Measurements from ENCODE around the gene SYNJ2. TPM values are rescaled to one million over a fixed set of nuclear protein-coding genes. Genes with fewer than 3 reads are reported as not detected.

The SYNJ2 gene
- total RNA-seq, 2 experiments from 2014 or later: 38.2 to 38.5 TPM

GRCh38 chr6:158115102-158115501 is 133.4 kb downstream of the SYNJ2 start:
- no peak for DNase-seq
- H3K9me3 Mint-ChIP-seq (ENCODE audit: insufficient read depth): no peaks in the 10 kb centered on the region
- no peak for ATAC-seq
- ChIA-PET CTCF (interaction anchor here (1.6 kb wide), 1 partner anchor 43 kb away, joined by 5 read pairs; no protein-coding TSS in a partner anchor), POLR2A (no interaction called here)
- peaks cover 7% of the 10 kb centered on the region for H3K36me3 Mint-ChIP-seq (ENCODE audit: low read depth)
- H3K27me3 Mint-ChIP-seq (ENCODE audit: low read depth): no peaks in the 10 kb centered on the region
- H3K4me1 Mint-ChIP-seq (ENCODE audit: low read depth): no peaks in the 10 kb centered on the region
- H3K4me3 Mint-ChIP-seq: no peak overlapping the region
- no peak overlapping the region for H3K27ac Mint-ChIP-seq

DNA sequence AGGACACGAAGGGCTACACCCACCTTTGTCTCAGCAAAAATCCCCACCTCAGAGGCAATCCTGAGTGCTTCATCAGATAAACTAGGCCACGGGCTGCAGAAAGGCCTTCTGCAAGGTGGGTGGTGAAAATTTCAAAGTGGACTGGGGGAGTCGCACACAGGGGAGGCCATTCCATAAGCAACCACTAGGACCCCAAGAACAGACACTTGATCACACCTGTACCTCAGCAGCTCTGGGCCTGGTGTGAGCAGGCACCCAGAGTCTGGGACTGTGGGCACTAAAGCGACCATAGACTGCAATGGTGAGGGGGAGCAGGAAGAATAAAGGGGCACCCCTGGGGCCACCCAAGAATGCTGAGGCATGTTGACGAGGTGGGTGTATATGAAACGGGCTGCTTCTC is 133.8 kb downstream of the SYNJ2 start:
- ChIA-PET POLR2A (no interaction called here), CTCF (interaction anchor here (1.6 kb wide), 1 partner anchor 43 kb away, joined by 5 read pairs; no protein-coding TSS in a partner anchor)
- ATAC-seq (peak; percentile 58), DNase-seq (no peak)
- H3K27me3 Mint-ChIP-seq (ENCODE audit: low read depth): no peaks in the 10 kb centered on the region
- H3K36me3 Mint-ChIP-seq (ENCODE audit: low read depth): peaks cover 8% of the 10 kb centered on the region
- H3K4me3 Mint-ChIP-seq: no peak overlapping the region
- H3K9me3 Mint-ChIP-seq (ENCODE audit: insufficient read depth): no peaks in the 10 kb centered on the region
- no peaks in the 10 kb centered on the region for H3K4me1 Mint-ChIP-seq (ENCODE audit: low read depth)
- no peak overlapping the region for H3K27ac Mint-ChIP-seq

DNA sequence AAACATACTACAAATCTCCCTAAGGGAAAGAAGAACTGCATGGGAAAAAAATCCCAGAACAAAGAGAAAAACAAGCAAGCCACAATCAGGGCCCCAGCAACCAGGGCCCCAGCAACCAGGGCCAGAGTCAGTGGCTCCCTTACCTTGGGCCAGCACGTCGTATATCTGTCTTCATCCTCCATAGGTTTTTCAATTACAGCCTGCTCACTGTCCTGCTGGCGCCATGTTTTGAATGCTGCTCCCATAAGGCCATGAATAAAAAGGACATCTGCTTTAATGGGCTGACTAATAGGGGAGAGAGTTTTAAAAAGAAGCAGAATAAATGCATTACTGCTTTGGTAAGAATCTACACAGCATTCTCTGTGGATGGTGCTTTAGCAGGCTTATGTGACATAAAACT is 137.2 kb downstream of the SYNJ2 start:
- CTCF ChIA-PET: interaction anchor here (0.7 to 1.9 kb wide), 2 partner anchors 14 to 47 kb away, joined by 3 to 10 read pairs; no protein-coding TSS in a partner anchor
- no peak overlapping the region for H3K27ac Mint-ChIP-seq

DNA sequence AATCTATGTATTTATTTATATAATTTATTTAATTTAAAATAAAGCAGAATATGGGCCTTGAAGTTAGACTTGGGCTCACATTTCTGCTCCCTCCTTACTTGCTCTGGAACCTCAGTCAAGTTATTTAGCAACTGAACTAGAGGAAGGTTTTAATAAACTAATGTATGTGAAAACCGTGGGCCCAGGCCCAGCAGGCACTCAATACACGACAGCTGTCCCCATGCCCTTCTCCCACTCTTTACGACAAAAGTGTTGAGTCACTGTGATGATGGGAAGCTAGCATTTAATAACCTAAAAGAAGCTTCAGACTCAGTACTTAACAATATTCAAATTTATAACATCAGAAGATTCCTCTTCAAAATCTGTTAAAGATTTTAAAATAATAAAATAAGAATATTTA is 139.7 kb downstream of the SYNJ2 start:
- Mint-ChIP-seq H3K27me3 (ENCODE audit: low read depth) (no peaks in the 10 kb centered on the region), H3K36me3 (ENCODE audit: low read depth) (peaks cover 5% of the 10 kb centered on the region), H3K4me1 (ENCODE audit: low read depth) (no peaks in the 10 kb centered on the region), H3K4me3 (no peak overlapping the region), H3K27ac (no peak overlapping the region), H3K9me3 (ENCODE audit: insufficient read depth) (no peaks in the 10 kb centered on the region)
- no peak for ATAC-seq
- ChIA-PET POLR2A (no interaction called here), CTCF (interaction anchor here (0.9 kb wide), 1 partner anchor 49 kb away, joined by 4 read pairs; no protein-coding TSS in a partner anchor)
- DNase-seq: no peak

More for the DNA sequence above, 137.2 kb downstream of the SYNJ2 start:
- H3K36me3 Mint-ChIP-seq (ENCODE audit: low read depth): peaks cover 7% of the 10 kb centered on the region
- no peak overlapping the region for H3K4me3 Mint-ChIP-seq
- DNase-seq: no peak
- no peak for ATAC-seq
- no peaks in the 10 kb centered on the region for H3K27me3 Mint-ChIP-seq (ENCODE audit: low read depth)
- POLR2A ChIA-PET: no interaction called here
- no peaks in the 10 kb centered on the region for H3K4me1 Mint-ChIP-seq (ENCODE audit: low read depth)
- no peaks in the 10 kb centered on the region for H3K9me3 Mint-ChIP-seq (ENCODE audit: insufficient read depth)

- POLR2A ChIA-PET: no interaction called here
- Mint-ChIP-seq H3K4me1 (ENCODE audit: low read depth) (no peaks in the 10 kb centered on the region), H3K36me3 (ENCODE audit: low read depth) (peaks cover 5% of the 10 kb centered on the region), H3K4me3 (no peak overlapping the region), H3K9me3 (ENCODE audit: insufficient read depth) (no peaks in the 10 kb centered on the region), H3K27ac (no peak overlapping the region), H3K27me3 (ENCODE audit: low read depth) (no peaks in the 10 kb centered on the region)
- CTCF ChIA-PET: interaction anchor here (0.9 kb wide), 1 partner anchor 49 kb away, joined by 4 read pairs; no protein-coding TSS in a partner anchor
- ATAC-seq (no peak), DNase-seq (no peak)
Observed at GRCh38 chr6:158122048-158122447, 140.4 kb downstream of the SYNJ2 start.

- Mint-ChIP-seq H3K4me3 (no peak overlapping the region), H3K27me3 (ENCODE audit: low read depth) (no peaks in the 10 kb centered on the region), H3K4me1 (ENCODE audit: low read depth) (no peaks in the 10 kb centered on the region), H3K27ac (no peak overlapping the region), H3K36me3 (ENCODE audit: low read depth) (peaks cover 5% of the 10 kb centered on the region), H3K9me3 (ENCODE audit: insufficient read depth) (no peaks in the 10 kb centered on the region)
- POLR2A ChIA-PET: no interaction called here
- DNase-seq: no peak
- CTCF ChIA-PET: interaction anchor here (0.9 kb wide), 1 partner anchor 81 kb away, joined by 3 read pairs; no protein-coding TSS in a partner anchor
- no peak for ATAC-seq
Observed at GRCh38 chr6:158124288-158124687, 142.6 kb downstream of the SYNJ2 start.

- Mint-ChIP-seq H3K4me3 (no peak overlapping the region), H3K27me3 (ENCODE audit: low read depth) (no peaks in the 10 kb centered on the region), H3K4me1 (ENCODE audit: low read depth) (no peaks in the 10 kb centered on the region), H3K27ac (no peak overlapping the region), H3K36me3 (ENCODE audit: low read depth) (peaks cover 4% of the 10 kb centered on the region), H3K9me3 (ENCODE audit: insufficient read depth) (no peaks in the 10 kb centered on the region)
- POLR2A ChIA-PET: no interaction called here
- CTCF ChIA-PET: no interaction called here
- no peak for ATAC-seq
- no peak for DNase-seq
Observed at GRCh38 chr6:158125271-158125670, 143.6 kb downstream of the SYNJ2 start.

DNA sequence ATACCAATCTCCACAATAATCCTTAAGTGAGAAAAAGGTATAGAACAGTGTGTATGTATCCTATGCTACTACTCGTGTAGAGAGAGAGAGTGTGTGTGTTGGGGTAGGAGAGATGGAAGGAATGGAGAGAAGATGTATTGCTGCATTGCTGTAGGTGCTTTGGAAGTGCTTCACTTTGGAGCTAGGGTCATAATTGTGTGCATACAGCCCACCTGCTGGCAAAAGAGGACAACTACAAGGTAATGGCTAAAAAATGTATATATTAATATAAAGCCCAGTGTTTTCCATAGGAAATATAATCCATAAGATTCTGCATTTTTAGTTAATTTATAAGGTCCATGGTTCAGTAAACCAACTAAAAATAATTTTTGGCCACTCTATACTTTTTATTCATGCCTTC is 150.3 kb downstream of the SYNJ2 start:
- CTCF ChIA-PET: interaction anchor here (0.6 to 2.2 kb wide), 9 partner anchors 11 to 258 kb away, joined by 3 to 18 read pairs (median 4); no protein-coding TSS in a partner anchor
- peak; percentile 64 for ATAC-seq
- H3K4me3 Mint-ChIP-seq: no peak overlapping the region
- POLR2A ChIA-PET: no interaction called here
- no peaks in the 10 kb centered on the region for H3K36me3 Mint-ChIP-seq (ENCODE audit: low read depth)
- H3K4me1 Mint-ChIP-seq (ENCODE audit: low read depth): no peaks in the 10 kb centered on the region
- H3K27me3 Mint-ChIP-seq (ENCODE audit: low read depth): no peaks in the 10 kb centered on the region
- peak; percentile 41 for DNase-seq
- H3K27ac Mint-ChIP-seq: no peak overlapping the region
- H3K9me3 Mint-ChIP-seq (ENCODE audit: insufficient read depth): no peaks in the 10 kb centered on the region

DNA sequence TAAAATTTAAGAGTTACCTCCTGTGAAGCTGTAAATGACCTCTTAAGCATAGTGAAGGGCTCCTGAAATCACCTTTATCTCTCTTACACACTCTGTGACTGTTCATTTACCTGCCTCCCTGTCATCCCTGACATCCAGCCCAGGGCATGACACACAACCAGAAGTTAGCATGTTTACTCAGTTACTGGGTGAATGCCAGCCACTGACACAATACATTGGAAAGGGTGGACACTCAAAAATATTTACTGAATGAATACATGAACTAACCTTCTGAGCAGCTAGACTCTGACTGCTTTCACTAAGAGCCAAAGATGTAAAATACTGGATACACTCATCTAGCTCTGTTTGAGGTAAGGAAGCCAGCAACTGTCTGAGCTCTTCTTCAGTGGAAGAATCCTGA is 161.1 kb downstream of the SYNJ2 start:
- POLR2A ChIA-PET: no interaction called here
- no peak for ATAC-seq
- H3K27me3 Mint-ChIP-seq (ENCODE audit: low read depth): no peaks in the 10 kb centered on the region
- H3K36me3 Mint-ChIP-seq (ENCODE audit: low read depth): peaks cover 21% of the 10 kb centered on the region
- H3K4me1 Mint-ChIP-seq (ENCODE audit: low read depth): peaks cover 4% of the 10 kb centered on the region
- no peaks in the 10 kb centered on the region for H3K9me3 Mint-ChIP-seq (ENCODE audit: insufficient read depth)
- DNase-seq: no peak
- peak overlapping the region; percentile 44 for H3K27ac Mint-ChIP-seq
- CTCF ChIA-PET: interaction anchor here (0.7 to 3.3 kb wide), 5 partner anchors 11 to 296 kb away, joined by 3 to 18 read pairs (median 3); no protein-coding TSS in a partner anchor
- H3K4me3 Mint-ChIP-seq: no peak overlapping the region

GRCh38 chr6:158143700-158144099 is 162.0 kb downstream of the SYNJ2 start:
- Mint-ChIP-seq H3K4me1 (ENCODE audit: low read depth) (no peaks in the 10 kb centered on the region), H3K9me3 (ENCODE audit: insufficient read depth) (no peaks in the 10 kb centered on the region), H3K27me3 (ENCODE audit: low read depth) (no peaks in the 10 kb centered on the region), H3K36me3 (ENCODE audit: low read depth) (peaks cover 24% of the 10 kb centered on the region), H3K27ac (no peak overlapping the region), H3K4me3 (no peak overlapping the region)
- DNase-seq (no peak), ATAC-seq (no peak)
- CTCF ChIA-PET: interaction anchor here (0.9 to 3.3 kb wide), 6 partner anchors 12 to 117 kb away, joined by 3 to 18 read pairs (median 3); no protein-coding TSS in a partner anchor
- POLR2A ChIA-PET: no interaction called here

Other genes starting within 250 kb of the SYNJ2 start
- 1 to 10 TPM; 9.1 to 9.2 TPM for gene SNX9, start 158.6 kb upstream of the SYNJ2 start, total RNA-seq
- gene SERAC1, start 186.4 kb downstream of the SYNJ2 start, total RNA-seq: 1 to 10 TPM; 5.2 to 5.7 TPM
- gene GTF2H5, start 186.5 kb downstream of the SYNJ2 start, total RNA-seq: 10 to 100 TPM; 19.6 to 19.8 TPM

All from activated CD8-positive, alpha-beta T cell treated with anti-CD3 and anti-CD28 coated beads, Interleukin-2, amount 10 ng/mL, durations not matched to agents 7 days and 5 days (primary cell).